SJSA1 (cell line): ENCODE results near the gene IER3. TPM values are rescaled to one million over a fixed set of nuclear protein-coding genes. Genes with fewer than 3 reads are reported as not detected.
"Not testable (repeated sequence)": the region's sequence is repeated elsewhere in the genome, so short reads cannot be mapped to it uniquely, and the experiment has no call there.

Experiments used
- DNase-seq, 2 experiments: peaks; one replicate each; pipeline ENCODE4 v3.0.0-alpha.2; 2015 to 2020; ENCODE audit warnings: low spot score in 2 of 2, low read depth in 1 of 2
- H3K27ac ChIP-seq: fragments of 250-450 bp; sonication (Bioruptor Pico); 2 replicates; pipeline ENCODE4 v1.5.1; 2020; ENCODE audit warnings: mild to moderate bottlenecking, moderate library complexity
- H3K27me3 ChIP-seq: fragments of 250-450 bp; sonication (Bioruptor Pico); replicated peaks from 2 replicates; pipeline ENCODE4 v1.5.1; 2020; ENCODE audit warnings: mild to moderate bottlenecking, moderate library complexity
- H3K36me3 ChIP-seq: fragments of 250-450 bp; sonication (Bioruptor Pico); 2 replicates; pipeline ENCODE4 v1.5.1; 2020; ENCODE audit warnings: mild to moderate bottlenecking
- H3K4me1 ChIP-seq: fragments of 250-450 bp; sonication (Bioruptor Pico); replicated peaks from 2 replicates; pipeline ENCODE4 v1.6.1; 2021; ENCODE audit warnings: mild to moderate bottlenecking
- H3K4me3 ChIP-seq: fragments of 250-450 bp; sonication (Bioruptor Pico); 2 replicates; pipeline ENCODE4 v1.5.1; 2020; ENCODE audit warnings: mild to moderate bottlenecking
- H3K9me3 ChIP-seq: fragments of 250-450 bp; sonication (Bioruptor Pico); replicated peaks from 2 replicates; pipeline ENCODE4 v1.5.1; 2020; ENCODE audit warnings: mild to moderate bottlenecking
- total RNA-seq: library from RNA; depleted of rRNA; stranded (reverse); fragments of >200 nt; shearing (Covaris generic); gene quantifications from 2 replicates; pipeline ENCODE4 v1.2.3, GENCODE V29; 2014

Gene IER3
- total RNA-seq, 1 experiment from 2014 or later: 119 TPM

DNA sequence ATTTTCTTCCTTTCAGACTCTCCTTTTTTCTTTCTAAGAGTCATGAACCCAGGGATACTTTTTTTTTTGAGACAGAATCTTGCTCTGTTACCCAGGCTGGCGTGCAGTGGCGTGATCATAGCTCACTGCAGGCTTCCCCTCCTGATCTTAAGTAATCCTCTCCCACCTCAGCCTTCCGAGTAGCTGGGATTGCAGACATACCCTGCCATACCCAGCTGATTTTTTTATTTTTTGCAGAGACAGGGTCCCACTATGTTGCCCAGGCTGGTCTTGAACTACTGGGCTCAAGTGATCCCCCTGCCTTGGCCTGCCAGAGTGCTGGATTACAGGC lies 32.8 kb upstream of the IER3 start:
- Histone ChIP-seq H3K27me3 (no peaks in the 10 kb centered on the region), H3K36me3 (no peaks in the 10 kb centered on the region), H3K27ac (no peak overlapping the region), H3K4me1 (peaks cover 33% of the 10 kb centered on the region), H3K4me3 (no peak overlapping the region), H3K9me3 (no peaks in the 10 kb centered on the region)
- DNase-seq: no peak

DNA sequence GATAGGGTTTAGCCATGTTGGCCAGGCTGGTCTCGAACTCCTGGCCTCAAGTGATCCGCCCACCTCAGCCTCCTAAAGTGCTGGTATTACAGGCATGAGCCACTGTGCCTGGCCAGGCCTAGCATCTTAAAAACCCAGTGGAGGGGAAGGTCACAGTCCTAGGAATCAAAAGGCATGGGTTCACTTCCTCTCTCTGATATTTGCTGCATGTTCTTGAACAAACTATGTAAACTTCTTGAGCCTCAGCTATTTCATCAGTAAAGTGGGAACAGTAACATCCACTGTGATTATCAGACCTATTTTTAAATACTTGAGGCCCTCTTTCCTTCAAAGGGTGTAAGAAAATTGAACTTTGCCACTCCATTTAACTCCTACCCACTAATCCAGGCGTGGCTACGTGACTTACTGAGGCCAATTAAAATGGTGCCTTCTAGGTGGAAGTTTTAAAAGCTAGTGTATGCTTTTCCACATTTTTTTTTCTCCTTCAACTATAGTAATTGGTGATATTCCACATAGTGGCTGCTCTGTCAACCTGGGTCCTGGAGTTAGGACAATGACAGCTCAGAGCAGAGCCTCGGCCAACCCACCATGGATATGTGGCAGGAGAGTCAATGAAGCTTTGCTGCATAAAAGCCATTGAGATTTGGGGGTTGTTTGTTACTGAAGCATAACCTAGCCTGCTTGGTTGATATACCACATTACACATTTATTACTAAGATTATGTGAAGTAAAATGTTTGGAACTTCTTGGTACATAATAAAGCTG lies 32.2 kb upstream of the IER3 start:
- no peak for DNase-seq
- H3K36me3 ChIP-seq: no peaks in the 10 kb centered on the region

DNA sequence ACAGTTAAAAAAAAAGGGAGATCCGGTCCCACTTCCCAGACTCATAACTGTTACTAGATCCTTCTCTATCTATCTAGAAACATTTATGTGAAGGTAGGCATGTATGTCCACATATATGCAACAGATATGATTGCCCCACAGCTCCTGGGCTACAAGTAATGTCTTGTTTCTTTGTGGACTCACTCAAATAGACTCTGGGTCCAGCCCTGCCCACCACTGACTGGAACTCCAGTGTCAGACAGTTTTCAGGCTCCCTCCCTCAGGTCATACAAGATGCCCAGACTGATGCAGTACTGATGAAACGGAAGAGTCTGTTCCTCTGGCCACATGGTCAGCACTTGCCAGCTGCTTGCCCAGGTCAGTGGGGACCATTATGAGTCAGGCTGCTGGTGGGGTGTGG lies 30.8 kb upstream of the IER3 start:
- Histone ChIP-seq H3K27me3 (no peaks in the 10 kb centered on the region), H3K9me3 (no peaks in the 10 kb centered on the region), H3K4me3 (no peak overlapping the region), H3K27ac (no peak overlapping the region), H3K36me3 (no peaks in the 10 kb centered on the region), H3K4me1 (peaks cover 29% of the 10 kb centered on the region)
- no peak for DNase-seq

More for the DNA sequence above, 32.2 kb upstream of the IER3 start:
- Histone ChIP-seq H3K4me3 (no peak overlapping the region), H3K4me1 (peaks cover 28% of the 10 kb centered on the region), H3K27me3 (no peaks in the 10 kb centered on the region), H3K27ac (no peak overlapping the region), H3K9me3 (no peaks in the 10 kb centered on the region)

DNA sequence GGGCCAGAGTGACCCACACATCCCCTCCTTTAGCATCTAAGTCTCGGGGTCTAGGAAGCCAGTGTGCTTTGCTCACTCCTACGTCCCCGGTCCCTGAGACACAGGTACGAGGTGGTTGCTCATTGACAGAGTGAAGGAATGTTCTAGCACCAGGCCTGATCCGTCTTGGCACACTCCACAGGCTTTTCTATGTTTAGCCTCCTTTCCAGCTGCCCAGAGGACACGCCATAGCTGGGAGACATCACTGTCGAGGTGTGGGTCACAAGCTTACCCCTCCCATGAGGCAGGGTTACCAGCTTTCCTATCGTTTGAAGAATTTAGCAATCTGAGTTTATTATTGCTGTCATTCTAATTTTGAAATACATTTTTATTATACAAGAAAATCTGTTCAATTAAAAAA lies 30.4 kb upstream of the IER3 start:
- H3K27me3 ChIP-seq: no peaks in the 10 kb centered on the region
- no peaks in the 10 kb centered on the region for H3K9me3 ChIP-seq
- H3K4me1 ChIP-seq: peaks cover 30% of the 10 kb centered on the region
- no peak for DNase-seq
- H3K4me3 ChIP-seq: no peak overlapping the region
- H3K36me3 ChIP-seq: no peaks in the 10 kb centered on the region
- H3K27ac ChIP-seq: no peak overlapping the region

DNA sequence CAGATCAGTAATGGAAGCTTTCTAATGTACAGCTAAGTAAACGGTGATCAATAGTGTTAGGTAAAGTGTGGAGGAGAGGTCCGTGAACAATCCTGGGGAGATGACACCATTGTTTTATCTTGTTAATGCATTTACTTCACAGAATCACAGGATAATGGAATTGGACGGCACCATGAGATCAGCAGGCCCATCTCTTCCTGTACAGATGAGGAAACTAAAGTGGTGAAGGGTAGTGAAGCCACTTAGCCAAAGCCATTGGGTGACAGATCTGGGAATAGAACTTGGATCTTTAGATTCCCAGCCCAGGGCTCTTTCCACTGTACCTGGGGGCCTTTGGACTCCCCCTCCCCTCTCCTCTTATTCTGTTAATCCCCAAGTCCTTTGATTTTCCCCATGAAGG lies 26.2 kb upstream of the IER3 start:
- H3K4me1 ChIP-seq: peaks cover 43% of the 10 kb centered on the region
- no peak for DNase-seq
- H3K9me3 ChIP-seq: no peaks in the 10 kb centered on the region
- no peak overlapping the region for H3K4me3 ChIP-seq
- H3K36me3 ChIP-seq: no peaks in the 10 kb centered on the region
- H3K27me3 ChIP-seq: no peaks in the 10 kb centered on the region
- H3K27ac ChIP-seq: peak overlapping the region; percentile 94

DNA sequence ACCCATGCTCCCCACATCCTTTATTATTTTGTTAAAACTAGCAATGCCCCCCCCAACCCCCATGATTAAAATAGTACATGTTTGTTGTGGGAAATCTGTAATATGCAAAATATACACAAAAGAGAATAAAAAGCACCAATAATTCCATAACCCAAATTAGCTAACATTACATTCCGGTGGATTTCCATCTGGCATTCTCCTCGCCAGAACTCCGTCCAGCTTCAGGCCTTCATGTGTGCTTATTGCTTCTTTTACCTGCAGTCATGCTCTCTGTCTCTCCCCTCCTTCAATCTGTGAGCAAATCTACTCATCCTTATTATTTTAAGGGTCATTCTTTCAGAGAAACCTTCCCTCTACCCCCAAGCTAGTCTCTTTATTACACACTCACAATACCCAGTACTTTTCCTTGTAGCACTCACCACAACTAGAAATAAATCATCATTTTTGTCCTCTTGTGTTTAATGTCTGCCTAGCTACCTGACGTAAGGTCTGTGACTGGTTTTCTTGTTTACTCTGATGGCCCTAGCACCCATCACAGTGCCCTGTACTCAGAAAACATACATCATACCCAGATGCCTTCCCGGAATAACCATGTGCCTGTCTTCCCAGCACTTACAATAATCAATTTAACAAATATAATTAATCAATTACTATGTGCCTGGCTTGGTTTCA lies 25.6 kb upstream of the IER3 start:
- Histone ChIP-seq H3K4me3 (no peak overlapping the region), H3K4me1 (peaks cover 49% of the 10 kb centered on the region), H3K9me3 (no peaks in the 10 kb centered on the region), H3K36me3 (no peaks in the 10 kb centered on the region), H3K27ac (peak overlapping the region; percentile 94), H3K27me3 (no peaks in the 10 kb centered on the region)
- DNase-seq: no peak

DNA sequence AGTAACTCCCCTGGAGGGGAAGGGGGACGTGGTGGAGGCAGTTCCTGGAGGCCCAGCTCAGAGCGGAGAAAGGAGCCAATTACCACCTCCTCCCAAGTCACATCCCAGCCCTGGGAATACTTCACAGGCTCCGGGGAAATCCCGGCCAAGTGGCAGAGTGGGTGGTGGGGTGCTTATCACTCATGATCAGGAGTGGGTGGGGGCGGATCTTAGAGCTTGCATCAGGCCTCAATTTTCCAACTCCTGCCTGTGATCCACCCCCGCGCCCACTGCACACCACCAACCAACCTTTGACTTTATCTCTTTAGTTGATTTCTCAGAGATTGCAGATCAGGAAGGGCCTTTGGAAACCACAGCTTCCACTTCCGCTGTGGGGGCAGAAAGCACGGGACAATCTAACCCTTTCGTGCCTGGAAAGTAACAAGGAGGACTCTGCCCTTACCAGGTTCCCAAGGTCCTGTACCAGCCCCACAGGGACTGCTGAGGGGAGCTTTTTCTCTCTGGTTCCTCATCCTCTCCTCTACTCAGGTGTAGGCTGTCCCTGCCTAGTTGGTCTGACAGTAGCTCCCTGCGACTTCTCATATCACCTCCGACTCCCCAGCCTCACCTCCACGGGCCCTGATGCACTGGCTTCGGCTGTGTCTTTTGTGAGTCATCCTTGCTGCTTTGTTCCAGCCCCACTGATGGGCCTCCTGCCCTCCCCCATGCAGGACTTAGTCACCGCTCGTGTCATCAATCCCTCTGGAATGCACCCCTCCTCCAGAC lies 24.9 kb upstream of the IER3 start:
- peak; percentile 96 to 97 for DNase-seq
- Histone ChIP-seq H3K4me1 (peaks cover 56% of the 10 kb centered on the region), H3K36me3 (no peaks in the 10 kb centered on the region), H3K27ac (peak overlapping the region; percentile 94), H3K4me3 (peak overlapping the region; percentile 15), H3K9me3 (no peaks in the 10 kb centered on the region), H3K27me3 (no peaks in the 10 kb centered on the region)

DNA sequence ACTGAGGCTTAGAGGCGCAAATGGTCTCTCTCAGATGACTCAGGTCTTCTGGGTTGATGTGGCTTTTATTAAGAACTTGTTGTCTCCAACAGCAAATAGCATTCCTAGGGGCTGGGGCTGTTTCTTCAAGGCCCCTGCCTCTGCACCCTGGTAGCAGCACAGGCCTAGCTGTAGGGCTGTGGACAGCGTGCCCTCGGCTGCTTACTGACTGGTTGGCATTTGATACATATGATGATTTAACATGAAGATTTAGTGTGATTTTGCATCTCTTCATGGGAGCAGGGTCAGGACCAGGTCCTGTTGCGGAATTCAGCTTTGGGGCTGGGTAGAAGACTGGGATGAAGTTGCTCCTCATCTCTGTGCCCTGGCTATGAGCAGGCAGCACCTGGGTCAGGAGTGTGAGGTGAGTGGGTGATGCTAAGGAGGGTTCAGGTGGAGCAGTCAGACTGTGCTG lies 24.3 kb upstream of the IER3 start:
- H3K36me3 ChIP-seq: no peaks in the 10 kb centered on the region

DNA sequence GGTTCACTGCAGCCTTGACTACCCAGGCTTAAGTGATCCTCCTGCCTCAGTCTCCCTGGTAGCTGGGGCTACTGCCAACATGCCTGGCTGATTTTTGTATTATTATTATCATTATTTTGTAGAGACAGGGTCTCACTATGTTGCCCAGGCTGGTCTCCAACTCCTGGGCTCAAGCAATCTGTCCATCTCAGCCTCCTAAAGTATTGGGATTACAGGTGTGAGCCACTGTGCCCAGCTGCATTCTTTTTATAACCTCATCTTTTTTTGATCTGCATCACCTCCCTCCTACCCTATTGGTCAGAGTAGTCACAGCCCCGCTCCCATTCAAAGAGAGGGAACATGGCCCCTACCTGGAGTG lies 23.6 kb upstream of the IER3 start:
- no peak for DNase-seq
- Histone ChIP-seq H3K9me3 (no peaks in the 10 kb centered on the region), H3K4me1 (peaks cover 69% of the 10 kb centered on the region), H3K36me3 (no peaks in the 10 kb centered on the region), H3K27me3 (no peaks in the 10 kb centered on the region), H3K4me3 (no peak overlapping the region), H3K27ac (no peak overlapping the region)

More for the DNA sequence above, 24.3 kb upstream of the IER3 start:
- no peak for DNase-seq
- peaks cover 62% of the 10 kb centered on the region for H3K4me1 ChIP-seq
- H3K4me3 ChIP-seq: no peak overlapping the region
- H3K27ac ChIP-seq: peak overlapping the region; percentile 94
- no peaks in the 10 kb centered on the region for H3K27me3 ChIP-seq
- no peaks in the 10 kb centered on the region for H3K9me3 ChIP-seq

DNA sequence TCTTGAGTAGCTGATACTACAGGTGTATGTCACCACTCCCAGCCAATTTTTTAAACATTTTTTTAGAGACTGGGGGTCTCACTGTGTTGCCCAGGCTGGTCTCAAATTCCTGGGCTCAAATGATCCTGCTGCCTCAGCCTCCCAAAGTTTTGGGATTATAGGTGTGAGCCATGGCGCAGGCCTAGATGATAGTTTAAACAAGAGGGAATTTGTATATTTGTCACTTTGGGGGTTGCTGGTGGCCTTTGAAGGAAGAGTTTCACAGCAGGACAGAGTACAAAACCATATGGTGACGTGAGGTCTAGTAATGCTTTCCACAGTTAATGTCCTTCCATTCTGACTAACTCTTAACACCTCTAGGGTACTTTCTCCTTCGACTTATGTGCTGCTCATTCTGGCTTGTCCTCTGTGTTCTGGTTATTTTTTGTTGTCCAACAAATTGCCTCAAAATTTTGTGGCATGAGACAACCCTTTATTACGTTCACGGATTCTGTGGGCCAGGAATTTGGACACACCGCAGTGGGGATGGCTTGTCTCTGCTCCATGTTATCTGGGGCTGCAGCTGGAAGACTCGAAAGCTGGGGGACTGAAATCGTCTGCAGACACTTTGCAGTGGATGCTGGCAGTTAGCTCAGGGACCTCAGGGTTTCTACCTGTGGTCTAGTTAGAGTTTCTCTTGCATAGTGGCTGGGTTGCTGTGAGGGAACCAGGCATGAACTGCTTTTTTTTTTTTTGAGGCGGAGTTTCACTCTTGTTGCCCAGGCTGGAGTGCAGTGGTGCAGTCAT lies 23.0 kb upstream of the IER3 start:
- Histone ChIP-seq H3K36me3 (no peaks in the 10 kb centered on the region), H3K4me1 (peaks cover 69% of the 10 kb centered on the region), H3K27ac (no peak overlapping the region), H3K27me3 (no peaks in the 10 kb centered on the region), H3K4me3 (no peak overlapping the region), H3K9me3 (no peaks in the 10 kb centered on the region)
- no peak for DNase-seq

DNA sequence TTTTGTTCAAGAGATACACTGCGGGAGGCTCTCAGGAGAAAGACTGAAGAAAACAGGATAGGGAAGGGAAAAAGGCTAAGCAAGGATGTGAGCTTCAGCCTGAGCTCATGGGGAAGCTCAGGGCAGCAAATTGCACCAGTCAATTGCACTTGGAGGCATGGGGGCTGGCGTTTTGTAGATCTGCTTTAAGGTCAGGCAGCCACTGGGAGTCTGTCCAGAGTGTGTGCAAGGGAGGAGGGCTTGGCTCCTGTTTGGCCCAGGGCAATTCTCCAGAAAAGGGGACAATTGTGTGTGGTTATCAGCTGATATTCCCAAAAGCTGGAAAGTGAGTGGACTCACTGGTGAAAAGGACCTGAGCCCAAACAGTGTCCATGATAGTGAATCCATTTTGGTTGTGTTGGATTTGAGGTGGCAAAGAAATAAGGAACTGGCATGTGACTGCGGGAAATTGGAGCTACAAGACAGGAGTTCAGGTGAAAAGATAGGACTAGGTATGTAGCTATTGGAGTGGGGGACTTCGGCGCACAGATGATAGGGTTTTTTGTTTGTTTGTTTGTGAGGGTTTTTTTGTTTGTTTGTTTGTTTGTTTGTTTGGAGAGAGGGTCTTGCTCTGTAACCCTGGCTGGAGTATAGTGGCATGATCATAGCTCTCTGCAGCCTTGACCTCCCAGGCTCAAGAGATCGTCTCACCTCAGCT lies 22.3 kb upstream of the IER3 start:
- Histone ChIP-seq H3K9me3 (no peaks in the 10 kb centered on the region), H3K27ac (no peak overlapping the region), H3K36me3 (no peaks in the 10 kb centered on the region), H3K4me1 (peaks cover 73% of the 10 kb centered on the region), H3K27me3 (no peaks in the 10 kb centered on the region), H3K4me3 (no peak overlapping the region)
- DNase-seq: no peak

DNA sequence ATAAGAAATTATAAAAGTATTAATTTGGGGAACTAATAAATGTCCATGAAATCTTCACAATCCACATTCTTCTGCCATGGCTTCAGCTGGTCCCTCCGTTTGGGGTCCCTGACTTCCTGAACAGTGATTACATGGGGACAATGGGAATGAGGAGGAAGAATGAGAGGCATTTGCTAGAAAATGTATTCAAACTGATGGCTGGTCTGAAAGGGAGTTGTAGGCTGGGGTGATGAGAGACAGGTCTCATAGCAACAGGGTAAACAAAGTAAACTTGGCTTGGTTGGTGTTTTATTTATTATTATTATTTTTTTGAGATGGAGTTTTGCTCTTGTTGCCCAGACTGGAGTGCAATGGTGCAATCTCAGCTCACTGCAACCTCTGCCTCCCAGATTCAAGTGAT lies 21.1 kb upstream of the IER3 start:
- not testable (repeated sequence) for H3K9me3 ChIP-seq, H3K27me3 ChIP-seq, H3K36me3 ChIP-seq, H3K4me3 ChIP-seq
- peaks cover 69% of the 10 kb centered on the region for H3K4me1 ChIP-seq
- peak overlapping the region; percentile 41 for H3K27ac ChIP-seq
- DNase-seq: peak in 1 of 2 experiments; percentile 55

DNA sequence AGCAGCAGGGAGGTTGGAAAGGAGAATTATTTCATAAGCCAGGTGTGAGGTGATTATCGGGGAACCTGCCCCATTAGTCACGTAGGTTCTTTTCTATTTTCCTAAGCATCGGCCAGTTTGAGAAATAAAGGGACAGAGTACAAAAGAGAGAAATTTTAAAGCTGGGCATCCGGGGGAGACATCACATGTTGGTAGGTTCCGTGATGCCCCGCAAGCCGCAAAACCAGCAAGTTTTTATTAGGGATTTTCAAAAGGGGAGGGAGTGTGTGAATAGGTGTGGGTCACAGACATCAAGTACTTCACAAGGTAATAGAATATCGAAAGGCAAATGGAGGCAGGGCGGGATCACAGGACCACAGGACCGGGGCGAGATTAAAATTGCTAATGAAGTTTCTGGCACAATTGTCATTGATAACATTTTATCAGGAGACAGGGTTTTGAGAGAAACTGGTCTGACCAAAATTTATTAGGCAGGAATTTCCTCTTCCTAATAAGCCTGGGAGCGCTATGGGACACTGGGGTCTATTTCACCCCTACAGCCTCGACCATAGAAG lies 20.2 kb upstream of the IER3 start:
- not testable (repeated sequence) for H3K4me3 ChIP-seq

More for the DNA sequence above, 20.2 kb upstream of the IER3 start:
- H3K27me3 ChIP-seq, H3K36me3 ChIP-seq, DNase-seq, H3K9me3 ChIP-seq: not testable (repeated sequence)
- Histone ChIP-seq H3K4me1 (peaks cover 68% of the 10 kb centered on the region), H3K27ac (peak overlapping the region; percentile 62)
